A549 (cell line): Measurements from ENCODE around the gene SHLD1. TPM values are rescaled to one million over a fixed set of nuclear protein-coding genes. Genes with fewer than 3 reads are reported as not detected.
A peak's percentile ranks its signal among the peaks of the same experiment; 100 is the strongest.

Source experiments
- ATAC-seq, 2 experiments: fragments of 200-7000 bp in 1 of 2; fragments of >200 bp in 1 of 2; cut with Nextera tagmentation in 1 of 2; cut with Tn5 transposase in 1 of 2; 3 replicates each; pipeline versions ENCODE4 v1.8.0 to v1.9.1; 2018 to 2020; ENCODE audit warnings: mild to moderate bottlenecking in 1 of 2, moderate library complexity in 1 of 2
- CTCF ChIA-PET: fragments of 300-600 bp; sonication (Branson Sonifier 250); formaldehyde crosslinking; extraction: SDS; loops from one replicate; lab custom pipeline; 2021; ENCODE audit warnings: antibody characterized with exemption, inconsistent platforms; lab: Yijun Ruan, JAX
- POLR2A ChIA-PET: fragments of 350-600 bp; formaldehyde crosslinking; extraction: SDS; loops from one replicate; lab custom pipeline; 2021; ENCODE audit warnings: antibody characterized with exemption, inconsistent platforms; lab: Yijun Ruan, JAX
- DNase-seq, 2 experiments: peaks; one replicate each; pipeline versions ENCODE4 v3.0.0 to v3.0.0-alpha.2; 2011 to 2016; ENCODE audit warnings: low read depth in 1 of 2, low spot score in 1 of 2
- FAIRE-seq: peaks from 2 replicates; lab custom pipeline; 2011; peaks lifted over from hg19 to GRCh38; lab: Jason Lieb, UNC
- H3K27ac ChIP-seq, 2 experiments: fragments of >200 bp; sonication (Bioruptor Twin); formaldehyde crosslinking; 3 replicates each; pipeline ENCODE4 v1.5.1; 2016 to 2017
- H3K4me1 ChIP-seq: fragments of >200 bp; sonication (Bioruptor Twin); formaldehyde crosslinking; 3 replicates; pipeline ENCODE4 v1.6.1; 2016
- H3K4me2 ChIP-seq: fragments of >200 bp; sonication (Bioruptor Twin); formaldehyde crosslinking; 3 replicates; pipeline ENCODE4 v1.6.1; 2016
- H3K4me3 ChIP-seq: fragments of >200 bp; sonication (Bioruptor Twin); formaldehyde crosslinking; 3 replicates; pipeline ENCODE4 v1.5.1; 2016
- H3K9me3 ChIP-seq: fragments of >200 bp; sonication (Bioruptor Twin); formaldehyde crosslinking; 3 replicates; pipeline ENCODE4 v1.6.1; 2016
- CEBPB ChIP-seq, 2 experiments: fragments of >200 bp in 1 of 2; sonication (Bioruptor Twin) in 1 of 2; formaldehyde crosslinking in 1 of 2; IDR thresholded peaks; 2 replicates each; pipeline ENCODE4 v1.6.1; 2012 to 2016
- CTCF ChIP-seq: fragments of >200 bp; sonication (Bioruptor Twin); formaldehyde crosslinking; IDR thresholded peaks from 3 replicates; pipeline ENCODE4 v1.5.1; 2016
- E2F6 ChIP-seq: IDR thresholded peaks from 2 replicates; pipeline ENCODE4 v1.6.1; 2012; ENCODE audit warnings: low read depth, borderline replicate concordance
- EHF ChIP-seq: fragments of 250-450 bp; sonication (Bioruptor Pico); IDR thresholded peaks from 2 replicates; pipeline ENCODE4 v1.5.0; 2020; ENCODE audit warnings: mild to moderate bottlenecking
- EHMT2 ChIP-seq: fragments of 200-600 bp; sonication (generic); IDR thresholded peaks from 2 replicates; pipeline ENCODE4 v1.6.1; 2016; ENCODE audit warnings: antibody characterized with exemption, low read depth, mild to moderate bottlenecking, moderate library complexity
- EP300 ChIP-seq, 2 experiments: fragments of >200 bp; sonication (Bioruptor Twin); formaldehyde crosslinking; IDR thresholded peaks; 2 replicates in 1 of 2; 3 replicates in 1 of 2; pipeline ENCODE4 v1.6.1; 2016 to 2017
- FOSB ChIP-seq: fragments of 250-450 bp; sonication (Bioruptor Pico); IDR thresholded peaks from 2 replicates; pipeline ENCODE4 v1.5.0; 2020; ENCODE audit warnings: mild to moderate bottlenecking, moderate library complexity
- FOSL2 ChIP-seq, 2 experiments: fragments of 450-650 bp in 1 of 2; fragments of >200 bp in 1 of 2; sonication (Bioruptor Twin) in 1 of 2; formaldehyde crosslinking; IDR thresholded peaks; 2 replicates each; pipeline versions ENCODE4 v1.5.0 to v1.6.1; 2016 to 2020; ENCODE audit warnings: mild to moderate bottlenecking in 1 of 2, moderate library complexity in 1 of 2
- GATA3 ChIP-seq: IDR thresholded peaks from 2 replicates; pipeline ENCODE4 v1.6.1; 2012; ENCODE audit warnings: borderline replicate concordance
- HDAC2 ChIP-seq: fragments of 200-600 bp; sonication (generic); IDR thresholded peaks from 2 replicates; pipeline ENCODE4 v1.6.1; 2016
- HES2 ChIP-seq: fragments of >200 bp; sonication (Bioruptor Twin); formaldehyde crosslinking; IDR thresholded peaks from 2 replicates; pipeline ENCODE4 v1.6.1; 2016
- HEYL ChIP-seq: fragments of 250-450 bp; sonication (Bioruptor Pico); IDR thresholded peaks from 2 replicates; pipeline ENCODE4 v1.8.0; 2021; ENCODE audit warnings: mild to moderate bottlenecking, moderate library complexity
- HOXA7 ChIP-seq: fragments of 250-450 bp; sonication (Bioruptor Pico); IDR thresholded peaks from 2 replicates; pipeline ENCODE4 v1.5.0; 2020; ENCODE audit warnings: mild to moderate bottlenecking, moderate library complexity
- JUN ChIP-seq, 2 experiments: fragments of >200 bp; sonication (Bioruptor Twin); formaldehyde crosslinking; IDR thresholded peaks; 2 replicates in 1 of 2; 3 replicates in 1 of 2; pipeline ENCODE4 v1.6.1; 2016 to 2017
- KDM5A ChIP-seq: fragments of 200-600 bp; sonication (generic); IDR thresholded peaks from 2 replicates; pipeline ENCODE4 v1.6.1; 2016; ENCODE audit warnings: antibody characterized with exemption, mild to moderate bottlenecking
- MAFK ChIP-seq: fragments of 450-650 bp; IDR thresholded peaks from 2 replicates; pipeline ENCODE4 v1.6.1; 2014; ENCODE audit not compliant: partially characterized antibody
- MAX ChIP-seq: IDR thresholded peaks from 2 replicates; pipeline ENCODE4 v1.6.1; 2012
- MYC ChIP-seq: IDR thresholded peaks from 2 replicates; pipeline ENCODE4 v1.6.1; 2012; ENCODE audit warnings: mild to moderate bottlenecking, inconsistent platforms, low read length, improper control_type of control experiment, borderline replicate concordance
- NR3C1 ChIP-seq: fragments of >200 bp; sonication (Bioruptor Twin); formaldehyde crosslinking; IDR thresholded peaks from 3 replicates; pipeline ENCODE4 v1.6.1; 2017
- PBX3 ChIP-seq: IDR thresholded peaks from 2 replicates; pipeline ENCODE4 v1.6.1; 2012
- POLR2A ChIP-seq: IDR thresholded peaks from 2 replicates; pipeline ENCODE4 v1.6.1; 2012; ENCODE audit warnings: mild to moderate bottlenecking, low read length
- RAD21 ChIP-seq, 2 experiments: fragments of >200 bp in 1 of 2; sonication (Bioruptor Twin) in 1 of 2; formaldehyde crosslinking in 1 of 2; IDR thresholded peaks in 1 of 2; conservative IDR thresholded peaks in 1 of 2; 2 replicates in 1 of 2; 3 replicates in 1 of 2; pipeline ENCODE4 v1.6.1; 2012 to 2018; ENCODE audit warnings: inconsistent platforms in 1 of 2
- RARB ChIP-seq: fragments of 250-450 bp; sonication (Bioruptor Pico); IDR thresholded peaks from 2 replicates; pipeline ENCODE4 v1.8.0; 2021; ENCODE audit warnings: mild to moderate bottlenecking, moderate library complexity
- REST ChIP-seq: fragments of 200-600 bp; sonication (generic); IDR thresholded peaks from 2 replicates; pipeline ENCODE4 v1.6.1; 2016; ENCODE audit warnings: antibody characterized with exemption, mild to moderate bottlenecking, moderate library complexity
- RFX5 ChIP-seq: fragments of 450-650 bp; IDR thresholded peaks from 2 replicates; pipeline ENCODE4 v1.7.1; 2014; ENCODE audit warnings: antibody characterized with exemption, mild to moderate bottlenecking, moderate library complexity
- RNF2 ChIP-seq: fragments of 200-600 bp; sonication (generic); IDR thresholded peaks from 2 replicates; pipeline ENCODE4 v1.6.1; 2016; ENCODE audit warnings: low read depth, mild to moderate bottlenecking, antibody characterized with exemption, moderate library complexity, borderline replicate concordance
- TFCP2L1 ChIP-seq: fragments of 250-450 bp; sonication (Bioruptor Pico); IDR thresholded peaks from 2 replicates; pipeline ENCODE4 v1.5.0; 2021; ENCODE audit warnings: mild to moderate bottlenecking
- USF2 ChIP-seq: fragments of 450-650 bp; IDR thresholded peaks from 2 replicates; pipeline ENCODE4 v1.6.1; 2014; ENCODE audit warnings: antibody characterized with exemption
- WGBS: methylation state at CpG from one replicate; pipeline ENCODE4 v1.1.6; 2017; ENCODE audit errors: missing lambda C conversion rate; 5-methylcytosine and 5-hydroxymethylcytosine counted together
- polyA plus RNA-seq, 4 experiments: library from polyadenylated mRNA; depleted of rRNA in 3 of 4; stranded (reverse); fragments of >200 nt; fragmentation: RNase III in 1 of 4; extraction: RNeasy Plus Mini Kit Qiagen cat#74134 plus additional on column Dnase treatment in 1 of 4; gene quantifications; 2 replicates in 3 of 4; 3 replicates in 1 of 4; pipeline ENCODE4 v1.2.3, GENCODE V29; 2011 to 2017

Gene SHLD1
- polyA plus RNA-seq, 2 of the 4 experiments (the other 2 are of a cell fraction), result 6.5 to 18.4 TPM

GRCh38 chr20:5776077-5776476 is 25.9 kb downstream of the SHLD1 start:
- Histone ChIP-seq H3K4me1 (peaks cover 27% of the 10 kb centered on the region), H3K27ac (peak overlapping the region in 1 of 2 experiments; percentile 4; a peak in 1 of 6 replicates), H3K4me3 (no peak overlapping the region), H3K4me2 (no peak overlapping the region), H3K9me3 (no peaks in the 10 kb centered on the region)
- 95% methylated on average over 5 of the region's 5 CpGs for WGBS
- ATAC-seq, result no peak
- ChIA-PET POLR2A (no interaction called here), CTCF (interaction anchor here (1.9 to 4.5 kb wide), 2 partner anchors 12 to 219 kb away, joined by 8 to 30 read pairs; no protein-coding TSS in a partner anchor)
- TF ChIP-seq KDM5A, result no peak
- no peak for FAIRE-seq
- DNase-seq, result no peak

GRCh38 chr20:5779071-5779900 is 29.1 kb downstream of the SHLD1 start:
- H3K4me3 ChIP-seq, result no peak overlapping the region
- peak overlapping the region; percentile 80 to 82 for H3K27ac ChIP-seq
- POLR2A ChIA-PET, result interaction anchor here (0.6 kb wide), 1 partner anchor 50 kb away, joined by 4 read pairs; no protein-coding TSS in a partner anchor
- ATAC-seq (peak; percentile 90), DNase-seq (peak; percentile 64 to 89), FAIRE-seq (peak; percentile 73)
- H3K9me3 ChIP-seq, result no peaks in the 10 kb centered on the region
- peak overlapping the region; percentile 60 for H3K4me2 ChIP-seq
- WGBS, result 70% methylated on average over 3 of the region's 3 CpGs
- H3K4me1 ChIP-seq, result peaks cover 49% of the 10 kb centered on the region
- CTCF ChIA-PET, result interaction anchor here (0.7 to 13.1 kb wide), 8 partner anchors 9 to 249 kb away, joined by 3 to 175 read pairs (median 4); no protein-coding TSS in a partner anchor
- TF ChIP-seq USF2, result no peak
- 0 out of 2 replicates have a peak, but pooled peaks have one; percentile 41 for TF ChIP-seq MYC
- TF ChIP-seq MAX, result 0 out of 2 replicates have a peak, but pooled peaks have one; percentile 24
- peak; percentile 81; the same call in 1 of the 2 replicates for TF ChIP-seq HES2
- no peak for TF ChIP-seq HDAC2
- peak; percentile 86 for TF ChIP-seq FOSL2 (IDR thresholded peaks at IDR 0.05)
- TF ChIP-seq FOSL2 (CRISPR knock-in tag; IDR thresholded peaks at IDR 0.05), result peak; percentile 96
- no peak for TF ChIP-seq NR3C1
- 0 out of 2 replicates have a peak, but pooled peaks have one; percentile 19 for TF ChIP-seq EHF (CRISPR knock-in tag)
- peak; percentile 85 to 91 for TF ChIP-seq CEBPB (IDR thresholded peaks at IDR 0.05)
- TF ChIP-seq EP300 (IDR thresholded peaks at IDR 0.05), result peak; percentile 36 to 65; a peak in 2 of 5 replicates
- peak; percentile 67 for TF ChIP-seq GATA3
- no peak for TF ChIP-seq MAFK
- TF ChIP-seq RAD21 (conservative IDR thresholded peaks at IDR 0.05 in 1 of 2, IDR thresholded peaks at IDR 0.05 in 1 of 2), result no peak
- TF ChIP-seq CTCF, result no peak
- TF ChIP-seq POLR2A, result no peak
- no peak for TF ChIP-seq RFX5
- no peak for TF ChIP-seq TFCP2L1
- no peak for TF ChIP-seq REST
- peak; percentile 77 for TF ChIP-seq EHMT2
- TF ChIP-seq HOXA7 (CRISPR knock-in tag), result no peak
- no peak for TF ChIP-seq RNF2
- TF ChIP-seq RARB, result no peak
- no peak for TF ChIP-seq PBX3
- peak; percentile 46 to 52; a peak in 3 of 5 replicates for TF ChIP-seq JUN (IDR thresholded peaks at IDR 0.05)
- no peak for TF ChIP-seq E2F6
- no peak for TF ChIP-seq FOSB (CRISPR knock-in tag)
- no peak for TF ChIP-seq HEYL (CRISPR knock-in tag)
